ENCODE data around the gene RNF183. TPM values are rescaled to one million over a fixed set of nuclear protein-coding genes. Genes with fewer than 3 reads are reported as not detected.
"Not testable (repeated sequence)": the region's sequence is repeated elsewhere in the genome, so short reads cannot be mapped to it uniquely, and the experiment has no call there.

Gene RNF183
- polyA plus RNA-seq, 1 donor: not detected

DNA sequence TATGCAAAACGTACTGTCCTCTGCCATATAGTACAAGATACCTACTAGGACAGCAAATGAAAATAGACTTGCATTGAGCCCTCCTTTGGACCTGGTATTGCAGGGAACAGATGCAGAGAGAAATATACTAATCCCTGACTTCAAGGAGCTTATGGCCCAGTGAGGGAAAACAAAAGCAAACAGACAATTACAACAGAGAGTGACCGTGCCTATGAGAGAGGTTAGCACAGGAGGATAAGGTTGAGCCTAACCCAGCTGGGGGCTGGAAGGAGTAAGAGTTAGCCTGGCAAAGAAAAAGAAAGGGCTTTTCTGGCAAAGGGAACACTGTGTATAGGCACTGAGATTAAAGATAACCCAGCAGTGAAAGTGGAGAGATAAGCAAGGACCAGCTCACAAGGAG is 33.3 kb downstream of the RNF183 start:
- DNase-seq: no peak

DNA sequence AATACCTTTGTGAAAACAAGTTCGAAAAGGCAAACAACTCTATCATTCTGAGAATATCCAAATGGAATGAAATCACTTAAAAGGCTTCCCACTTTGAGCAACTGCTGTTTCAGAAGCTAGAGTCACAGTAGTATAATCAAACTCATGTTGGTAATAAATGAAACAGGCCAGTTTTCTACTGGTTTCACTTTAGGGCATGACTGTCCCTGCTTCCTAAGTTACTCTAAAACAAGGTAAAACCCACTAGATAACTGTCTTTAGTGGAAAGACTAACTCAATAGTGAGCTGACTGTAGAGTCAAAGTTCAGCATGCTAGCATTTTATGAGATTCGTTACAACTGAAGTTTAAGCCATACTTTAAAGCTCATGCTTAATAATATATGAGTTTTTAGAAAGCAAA is 33.8 kb downstream of the RNF183 start:
- DNase-seq: no peak

DNA sequence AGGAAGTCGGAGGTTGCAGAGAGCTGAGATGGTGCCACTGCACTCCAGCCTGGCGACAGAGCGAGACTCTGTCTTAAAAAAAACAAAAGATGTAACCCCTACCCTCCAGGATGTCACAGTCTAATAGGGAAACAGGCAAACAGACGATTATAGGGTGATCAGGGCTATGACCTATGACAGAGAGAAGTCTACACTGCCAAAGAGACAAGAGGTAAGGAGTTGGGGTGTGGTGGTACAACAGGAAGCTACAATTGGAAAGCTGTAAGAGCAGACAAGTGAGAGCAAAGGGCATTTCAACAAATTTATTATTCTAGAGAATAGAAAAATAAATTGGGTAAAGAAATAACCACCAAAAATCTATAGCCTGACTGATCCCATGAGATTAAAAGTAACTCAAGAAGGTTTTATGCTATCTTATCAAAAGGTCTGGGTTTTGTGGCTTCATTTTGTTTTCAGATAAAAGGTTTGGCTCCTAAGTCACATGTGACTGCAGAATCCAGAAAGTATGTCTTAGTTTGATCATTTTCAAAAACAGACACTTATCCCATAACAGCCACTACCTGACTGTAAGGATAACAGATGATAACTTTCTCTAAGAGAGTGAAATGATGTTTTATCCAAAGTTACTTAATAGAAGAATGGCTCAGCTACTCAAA is 35.1 kb downstream of the RNF183 start:
- no peak for DNase-seq

DNA sequence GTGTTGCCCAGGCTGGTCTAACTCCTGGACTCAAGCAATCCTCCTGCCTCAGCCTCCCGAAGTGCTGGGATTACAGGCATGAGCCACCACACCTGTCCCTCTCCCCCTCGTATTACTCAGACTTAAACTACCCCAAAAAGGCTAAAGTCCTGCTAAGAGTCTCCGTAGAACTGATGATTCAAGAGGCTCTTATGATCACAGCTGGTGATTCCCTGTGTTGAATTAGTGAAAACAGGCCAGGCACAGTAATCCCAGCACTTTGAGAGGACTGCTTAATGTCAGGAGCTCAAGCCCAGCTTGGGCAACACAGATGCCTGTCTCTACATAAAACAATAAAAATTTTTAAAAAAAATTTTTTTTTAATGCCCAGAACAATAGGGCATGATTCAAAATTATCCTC is 37.0 kb downstream of the RNF183 start:
- no peak for DNase-seq

DNA sequence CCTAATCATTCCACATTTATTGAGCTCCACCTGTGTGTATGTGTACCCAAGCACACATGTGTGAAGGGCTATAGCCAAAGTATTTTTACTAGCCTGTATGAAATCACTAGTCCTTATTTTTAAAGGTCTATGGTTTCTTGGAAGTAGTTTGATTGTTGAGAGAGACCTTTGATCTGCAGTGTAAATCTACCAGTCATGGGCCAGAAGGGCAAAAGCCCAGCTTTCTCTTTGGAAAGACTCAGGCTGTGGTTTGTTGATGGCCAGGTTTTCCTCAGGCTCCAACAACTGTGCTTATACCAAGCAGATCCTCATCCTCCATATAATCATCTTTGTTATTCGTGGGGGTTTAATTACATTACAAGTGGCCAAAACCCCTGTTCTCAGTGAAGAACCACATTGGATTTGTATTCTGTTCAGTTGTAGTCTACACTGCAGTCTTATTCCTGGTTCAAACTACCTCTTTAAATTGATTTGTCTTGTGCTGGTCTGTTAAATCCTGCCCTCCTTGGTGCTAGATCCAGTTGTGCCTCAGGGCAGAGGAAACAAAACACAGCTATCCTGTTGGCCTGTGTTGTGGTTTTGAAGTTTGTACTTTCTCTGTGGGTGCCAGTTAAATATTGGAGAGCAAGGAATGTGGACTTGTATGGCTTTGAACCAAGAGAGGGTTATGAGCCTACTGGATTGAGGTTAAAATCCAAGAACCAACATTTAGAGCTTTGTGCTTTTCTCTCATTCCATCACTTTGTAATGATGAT is 41.1 kb downstream of the RNF183 start:
- no peak for DNase-seq

DNA sequence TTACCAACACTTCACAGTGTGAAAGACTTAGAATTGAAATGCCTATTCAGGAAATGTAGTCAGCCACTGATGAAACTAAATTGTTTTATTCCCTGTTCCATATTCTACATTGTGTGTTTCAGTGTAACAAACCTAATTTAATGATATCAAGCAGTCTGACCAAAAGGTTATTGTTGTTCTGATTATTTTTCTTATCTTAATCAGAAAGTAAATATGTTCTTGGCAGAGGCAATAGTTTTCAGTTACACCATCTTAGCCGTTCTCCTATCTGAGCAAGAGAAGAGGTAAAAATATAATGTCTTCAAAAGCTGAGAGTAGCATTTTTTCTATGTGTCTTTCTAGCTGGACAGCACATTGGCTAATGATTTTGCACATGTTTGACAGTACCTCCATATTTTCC is 44.9 kb downstream of the RNF183 start:
- no peak for DNase-seq

DNA sequence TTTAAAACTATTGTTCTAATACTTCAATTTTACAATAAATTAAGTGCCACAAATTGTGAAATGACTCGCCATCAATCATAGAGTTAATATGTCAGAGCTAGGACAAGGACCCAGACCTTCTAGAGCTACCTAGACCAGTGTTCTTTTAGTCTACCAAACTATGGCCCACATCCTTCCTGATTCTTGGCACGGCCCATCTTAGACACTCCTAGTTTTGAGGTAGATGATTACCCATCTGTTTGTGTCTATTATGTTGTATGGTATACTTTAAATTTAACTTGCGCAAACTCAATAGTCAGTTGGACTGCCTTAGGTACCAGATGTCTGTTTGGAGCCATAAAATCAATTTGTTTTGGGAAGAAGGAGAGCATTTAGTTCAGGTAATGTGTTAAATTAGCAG is 45.3 kb downstream of the RNF183 start:
- DNase-seq: no peak

DNA sequence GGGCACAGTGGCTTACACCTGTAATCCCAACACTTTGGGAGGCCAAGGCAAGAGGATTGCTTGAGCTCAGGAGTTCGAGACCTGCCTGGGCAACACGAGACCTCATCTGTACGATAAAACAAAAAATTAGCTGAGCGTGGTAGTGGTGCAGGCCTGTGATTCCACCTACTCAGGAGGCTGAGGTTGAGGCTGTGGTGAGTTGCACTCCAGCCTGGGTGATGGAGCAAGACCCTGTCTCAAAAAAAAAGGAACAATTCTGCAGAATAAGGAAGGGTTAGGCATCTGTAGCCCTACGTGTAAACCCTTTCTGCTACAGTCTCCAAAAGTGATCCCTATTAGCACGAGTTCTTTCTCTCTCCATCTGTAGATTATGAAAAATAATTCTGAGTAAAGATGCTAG is 47.7 kb downstream of the RNF183 start:
- DNase-seq: no peak

DNA sequence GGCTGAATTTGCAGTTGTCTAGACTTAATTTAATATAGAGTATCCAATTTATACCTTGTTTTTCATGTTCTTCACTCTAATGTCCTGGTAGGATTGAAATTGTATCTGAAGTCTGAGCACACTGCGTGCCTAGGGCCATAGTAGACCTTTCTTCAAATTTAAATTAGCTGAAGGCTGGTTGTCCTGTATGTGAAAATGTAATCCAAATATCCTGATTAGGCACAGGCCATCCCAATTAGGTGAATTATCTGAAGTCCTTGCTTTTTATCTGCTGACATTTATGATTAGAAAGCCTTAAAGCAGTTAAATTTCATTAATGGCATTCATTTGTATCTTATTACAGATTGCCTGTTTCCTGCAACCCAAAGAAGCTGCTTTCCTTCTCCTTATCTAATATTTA is 48.2 kb downstream of the RNF183 start:
- no peak for DNase-seq

DNA sequence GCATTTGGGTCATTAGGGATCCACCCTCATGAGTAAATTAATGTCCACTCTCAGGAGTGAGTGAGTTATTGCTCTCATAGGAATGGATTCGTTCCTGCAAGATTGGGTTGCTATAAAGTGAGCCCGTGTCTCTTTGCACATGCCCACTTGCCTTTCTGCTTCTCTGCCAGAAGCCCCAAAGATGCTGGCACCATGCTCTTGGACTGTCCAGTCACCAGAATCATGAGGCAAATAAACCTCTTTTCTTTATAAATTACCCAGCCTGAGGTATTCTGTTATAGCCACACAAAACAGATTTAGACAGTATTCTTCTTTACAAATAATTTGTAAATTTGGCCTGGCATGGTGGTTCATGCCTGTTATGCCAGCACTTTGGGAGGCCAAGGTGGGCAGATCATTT is 52.4 kb downstream of the RNF183 start:
- DNase-seq: no peak

DNA sequence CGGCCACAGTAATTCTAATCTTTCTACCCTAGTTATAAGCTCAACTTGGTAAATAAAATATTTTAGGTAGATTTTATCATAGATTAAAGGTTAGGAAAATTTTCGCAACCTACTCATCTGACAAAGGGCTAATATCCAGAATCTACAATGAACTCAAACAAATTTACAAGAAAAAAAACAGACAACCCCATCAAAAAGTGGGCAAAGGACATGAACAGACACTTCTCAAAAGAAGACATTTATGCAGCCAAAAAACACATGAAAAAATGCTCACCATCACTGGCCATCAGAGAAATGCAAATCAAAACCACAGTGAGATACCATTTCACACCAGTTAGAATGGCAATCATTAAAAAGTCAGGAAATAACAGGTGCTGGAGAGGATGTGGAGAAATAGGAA is 53.5 kb downstream of the RNF183 start:
- DNase-seq: not testable (repeated sequence)

DNA sequence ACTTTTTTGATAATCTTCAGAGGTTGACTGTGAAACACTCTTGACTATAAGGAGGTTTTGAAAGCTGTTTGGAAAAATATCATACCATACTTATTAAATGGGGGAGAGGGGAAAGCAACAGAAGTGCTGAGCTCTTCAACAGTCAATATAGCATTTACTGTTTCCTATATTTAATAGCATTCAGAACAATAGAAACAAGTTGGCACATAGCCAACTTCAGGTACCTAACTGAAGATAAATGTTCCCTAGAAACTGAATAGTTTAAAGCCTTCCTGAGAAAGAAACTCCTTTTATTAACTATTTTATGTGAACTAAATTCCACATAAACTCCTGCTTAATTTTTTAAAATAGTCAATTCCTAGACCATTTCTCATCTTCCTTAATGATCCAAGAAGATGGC is 55.5 kb downstream of the RNF183 start:
- no peak for DNase-seq

Other genes with a start within 250 kb of the RNF183 start
- 3.5 TPM for gene ZFP37, start 246.7 kb downstream of the RNF183 start, polyA plus RNA-seq (ENCODE audit: insufficient read length)
- gene SLC31A2, start 152.4 kb downstream of the RNF183 start, polyA plus RNA-seq (ENCODE audit: insufficient read length): 3.3 TPM
- 22.4 TPM for gene FKBP15, start 82.1 kb downstream of the RNF183 start, polyA plus RNA-seq (ENCODE audit: insufficient read length)
- 7.4 TPM for gene SLC31A1, start 81.8 kb downstream of the RNF183 start, polyA plus RNA-seq (ENCODE audit: insufficient read length)
- gene CDC26, start 27.8 kb downstream of the RNF183 start, polyA plus RNA-seq (ENCODE audit: insufficient read length): 19.2 TPM
- 19.4 TPM for gene PRPF4, start 27.7 kb downstream of the RNF183 start, polyA plus RNA-seq (ENCODE audit: insufficient read length)
- 2.3 TPM for gene WDR31, start 36.9 kb upstream of the RNF183 start, polyA plus RNA-seq (ENCODE audit: insufficient read length)
- gene BSPRY, start 46.2 kb upstream of the RNF183 start, polyA plus RNA-seq (ENCODE audit: insufficient read length): 0.52 TPM
- gene HDHD3, start 73.6 kb upstream of the RNF183 start, polyA plus RNA-seq (ENCODE audit: insufficient read length): 4.9 TPM
- 20.7 TPM for gene ALAD, start 97.9 kb upstream of the RNF183 start, polyA plus RNA-seq (ENCODE audit: insufficient read length)
- gene POLE3, start 107.3 kb upstream of the RNF183 start, polyA plus RNA-seq (ENCODE audit: insufficient read length): 46.6 TPM
- 0.28 TPM for gene C9orf43, start 107.4 kb upstream of the RNF183 start, polyA plus RNA-seq (ENCODE audit: insufficient read length)
- gene RGS3, start 160.4 kb upstream of the RNF183 start, polyA plus RNA-seq (ENCODE audit: insufficient read length): 44.8 TPM

Measured in hindlimb muscle (tissue), 1 donor.